Choroid plexus epithelial cell (primary cell): Measurements from ENCODE around the gene GUK1.

Experiments used
- DNase-seq: peaks from one replicate; pipeline ENCODE4 v3.0.0-alpha.2; 2010; ENCODE audit warnings: low read depth
- H3K4me3 ChIP-seq: 2 replicates; pipeline ENCODE4 v1.5.1; 2011; ENCODE audit warnings: low read depth, mild to moderate bottlenecking, control low read depth, low read length, moderate library complexity
- TF ChIP-seq, protein P1 (sequence below): conservative IDR thresholded peaks from 2 replicates; pipeline ENCODE4 v1.5.1; 2011; ENCODE audit warnings: low read depth, mild to moderate bottlenecking, control low read depth, inconsistent platforms, low read length, moderate library complexity

GUK1 gene

DNA sequence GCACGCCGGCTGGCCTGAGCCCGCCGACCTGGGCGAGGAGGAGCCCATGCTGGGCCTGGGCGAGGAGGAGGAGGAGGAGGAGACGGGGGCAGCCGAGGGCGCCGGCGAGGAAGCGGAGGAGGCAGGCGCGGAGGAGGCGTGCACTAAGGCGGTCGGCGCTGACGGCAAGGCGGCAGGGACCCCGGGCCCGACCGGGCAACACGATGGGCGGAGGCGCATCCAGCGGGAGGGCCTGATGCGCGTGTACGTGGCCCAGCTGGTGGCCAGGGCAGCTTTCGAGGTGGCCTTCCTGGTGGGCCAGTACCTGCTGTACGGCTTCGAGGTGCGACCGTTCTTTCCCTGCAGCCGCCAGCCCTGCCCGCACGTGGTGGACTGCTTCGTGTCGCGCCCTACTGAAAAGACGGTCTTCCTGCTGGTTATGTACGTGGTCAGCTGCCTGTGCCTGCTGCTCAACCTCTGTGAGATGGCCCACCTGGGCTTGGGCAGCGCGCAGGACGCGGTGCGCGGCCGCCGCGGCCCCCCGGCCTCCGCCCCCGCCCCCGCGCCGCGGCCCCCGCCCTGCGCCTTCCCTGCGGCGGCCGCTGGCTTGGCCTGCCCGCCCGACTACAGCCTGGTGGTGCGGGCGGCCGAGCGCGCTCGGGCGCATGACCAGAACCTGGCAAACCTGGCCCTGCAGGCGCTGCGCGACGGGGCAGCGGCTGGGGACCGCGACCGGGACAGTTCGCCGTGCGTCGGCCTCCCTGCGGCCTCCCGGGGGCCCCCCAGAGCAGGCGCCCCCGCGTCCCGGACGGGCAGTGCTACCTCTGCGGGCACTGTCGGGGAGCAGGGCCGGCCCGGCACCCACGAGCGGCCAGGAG, 18.3 kb downstream of the GUK1 start:
- DNase-seq = no peak
- TF ChIP-seq, protein P1, sequence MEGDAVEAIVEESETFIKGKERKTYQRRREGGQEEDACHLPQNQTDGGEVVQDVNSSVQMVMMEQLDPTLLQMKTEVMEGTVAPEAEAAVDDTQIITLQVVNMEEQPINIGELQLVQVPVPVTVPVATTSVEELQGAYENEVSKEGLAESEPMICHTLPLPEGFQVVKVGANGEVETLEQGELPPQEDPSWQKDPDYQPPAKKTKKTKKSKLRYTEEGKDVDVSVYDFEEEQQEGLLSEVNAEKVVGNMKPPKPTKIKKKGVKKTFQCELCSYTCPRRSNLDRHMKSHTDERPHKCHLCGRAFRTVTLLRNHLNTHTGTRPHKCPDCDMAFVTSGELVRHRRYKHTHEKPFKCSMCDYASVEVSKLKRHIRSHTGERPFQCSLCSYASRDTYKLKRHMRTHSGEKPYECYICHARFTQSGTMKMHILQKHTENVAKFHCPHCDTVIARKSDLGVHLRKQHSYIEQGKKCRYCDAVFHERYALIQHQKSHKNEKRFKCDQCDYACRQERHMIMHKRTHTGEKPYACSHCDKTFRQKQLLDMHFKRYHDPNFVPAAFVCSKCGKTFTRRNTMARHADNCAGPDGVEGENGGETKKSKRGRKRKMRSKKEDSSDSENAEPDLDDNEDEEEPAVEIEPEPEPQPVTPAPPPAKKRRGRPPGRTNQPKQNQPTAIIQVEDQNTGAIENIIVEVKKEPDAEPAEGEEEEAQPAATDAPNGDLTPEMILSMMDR = no peak
- no peak overlapping the region for H3K4me3 ChIP-seq

DNA sequence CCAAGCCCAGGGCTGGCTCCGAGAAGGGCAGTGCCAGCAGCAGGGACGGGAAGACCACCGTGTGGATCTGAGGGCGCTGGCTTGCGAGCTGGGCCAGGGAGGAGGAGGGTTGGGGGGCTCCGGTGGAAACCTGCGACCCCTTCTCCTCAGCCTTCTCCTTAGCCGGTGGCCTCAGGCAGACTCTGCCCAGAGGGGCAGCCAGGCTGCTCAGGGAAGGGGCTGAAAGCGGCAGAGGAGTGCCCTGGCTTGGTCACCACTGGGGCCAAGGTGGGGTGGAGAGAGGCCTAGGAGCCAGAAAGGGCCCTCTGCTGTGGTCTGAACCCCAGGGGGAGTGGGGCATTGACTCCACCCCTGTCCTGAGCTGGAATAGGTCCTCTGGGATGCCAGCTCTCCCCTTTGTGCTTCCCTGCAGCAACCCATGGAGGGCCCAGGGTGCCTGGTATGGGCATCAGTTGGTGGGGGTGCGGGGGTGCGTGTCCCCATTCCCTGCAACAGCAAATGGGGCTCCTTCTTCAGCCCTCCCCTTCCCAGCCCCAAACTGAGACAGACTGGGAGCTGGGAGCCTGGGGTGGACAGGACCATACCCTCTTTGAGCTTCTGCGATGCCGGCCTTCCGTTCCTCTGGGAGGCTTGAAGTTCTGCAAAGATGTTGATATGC, 19.1 kb downstream of the GUK1 start:
- TF ChIP-seq, protein P1 = no peak
- no peak for DNase-seq
- H3K4me3 ChIP-seq = no peak overlapping the region

DNA sequence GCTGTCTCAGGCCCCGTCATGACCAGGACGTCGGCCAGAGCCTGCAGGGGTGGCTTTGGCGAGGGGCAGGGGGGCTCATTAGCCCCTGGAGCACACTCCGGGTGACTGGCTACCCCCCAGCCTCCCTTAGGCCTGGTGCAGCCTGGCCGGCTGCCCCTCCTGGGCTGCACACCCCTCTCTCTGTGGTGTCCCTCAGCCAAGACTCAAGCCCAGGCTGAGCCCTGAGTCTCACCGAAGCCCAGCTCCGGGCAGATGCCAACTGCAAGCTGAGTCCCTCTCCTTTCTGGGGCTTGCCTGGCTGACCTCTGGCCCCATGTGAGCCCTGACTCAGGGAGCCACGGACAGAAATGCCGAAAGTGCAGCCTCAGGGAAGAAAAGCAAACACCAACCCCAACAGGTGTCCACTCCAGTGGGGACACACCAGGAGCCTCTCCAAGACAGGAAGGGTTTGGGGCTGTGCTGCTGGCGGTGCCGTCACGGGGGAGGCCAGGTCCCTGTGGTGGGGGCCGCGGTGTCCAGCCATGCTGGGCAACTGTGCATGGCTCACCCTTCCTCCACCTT, 20.2 kb downstream of the GUK1 start:
- TF ChIP-seq, protein P1 = no peak

DNA sequence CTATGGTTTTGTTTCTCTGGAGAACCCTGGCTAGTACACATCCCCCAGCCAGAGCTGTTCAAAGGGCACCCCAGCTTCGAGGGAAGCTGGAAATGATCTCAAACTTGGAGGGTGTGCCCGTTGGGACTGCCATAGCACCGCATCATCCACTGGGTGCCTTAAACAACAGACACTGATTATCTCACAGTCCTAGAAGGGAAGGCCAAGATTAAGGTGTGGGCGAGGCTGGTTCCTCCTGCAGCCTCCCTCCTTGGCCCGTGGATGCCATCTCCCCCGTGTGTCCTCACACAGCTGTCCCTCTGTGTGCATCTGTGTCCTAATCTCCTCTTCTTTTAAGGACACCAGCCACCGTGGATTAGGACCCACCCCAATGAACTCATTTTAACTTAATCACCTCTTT, 21.3 kb downstream of the GUK1 start:
- TF ChIP-seq, protein P1 = no peak
- H3K4me3 ChIP-seq = no peak overlapping the region

More for the DNA sequence above, 20.2 kb downstream of the GUK1 start:
- no peak for DNase-seq
- no peak overlapping the region for H3K4me3 ChIP-seq

DNA sequence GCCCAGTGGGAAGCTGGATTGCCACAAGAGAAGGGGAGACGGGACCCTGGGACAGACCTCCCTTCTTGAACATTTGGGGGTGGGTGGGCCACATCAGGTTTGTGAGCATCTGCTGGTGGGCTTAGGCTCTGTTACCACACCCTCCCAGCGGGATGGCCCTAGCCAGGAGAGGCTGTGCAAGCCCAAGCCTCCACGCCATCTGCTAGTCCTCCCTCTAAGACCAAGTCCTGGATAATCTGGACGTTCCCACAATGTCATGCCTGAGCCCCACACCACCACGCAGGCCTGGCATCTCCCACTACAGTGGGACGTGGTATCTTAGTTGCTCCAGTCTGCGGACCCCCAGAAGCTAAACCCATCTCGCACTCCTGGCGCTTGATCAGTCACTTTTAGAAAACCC, 21.8 kb downstream of the GUK1 start:
- no peak overlapping the region for H3K4me3 ChIP-seq
- TF ChIP-seq, protein P1 = no peak
- DNase-seq = no peak

More for the DNA sequence above, 21.3 kb downstream of the GUK1 start:
- no peak for DNase-seq

DNA sequence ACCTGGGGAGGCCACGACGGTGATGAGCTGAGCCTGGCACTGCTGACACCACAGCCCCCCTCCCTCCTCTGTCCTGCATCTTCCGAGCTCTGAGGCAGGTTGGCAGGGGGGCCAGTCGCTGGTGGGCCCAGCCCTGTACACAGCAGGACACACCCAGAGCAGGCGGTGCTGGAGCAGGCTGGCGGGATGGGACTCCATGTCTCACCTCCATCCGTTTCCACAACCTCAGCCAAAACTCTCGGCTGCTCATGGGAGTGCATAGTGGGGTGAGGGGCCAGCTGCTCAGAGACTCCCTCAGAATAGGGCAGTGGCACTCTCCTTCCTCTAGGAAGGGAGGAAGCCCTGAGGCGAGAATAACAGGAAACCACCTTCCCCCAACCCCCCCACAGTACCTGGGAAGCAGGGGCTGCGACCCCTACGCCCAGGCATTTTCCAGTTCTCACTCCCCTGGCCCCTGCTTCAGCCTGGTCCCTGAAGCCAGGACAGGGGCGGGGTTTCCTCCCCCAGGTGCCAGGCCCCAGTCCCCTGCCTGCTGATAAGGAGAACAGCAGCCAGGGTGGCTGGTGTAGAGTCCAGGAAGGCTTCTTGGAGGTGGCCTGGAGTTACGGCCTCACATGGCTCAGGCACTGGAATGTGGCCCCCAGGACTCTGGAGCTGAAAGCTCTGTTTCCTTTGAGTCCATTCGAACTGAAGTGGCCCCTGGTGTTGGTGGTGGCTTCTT, 22.4 kb downstream of the GUK1 start:
- H3K4me3 ChIP-seq = no peak overlapping the region
- peak; percentile 20 for DNase-seq
- TF ChIP-seq, protein P1 = no peak
